ENCODE results near the gene NEK6. TPM values are rescaled to one million over a fixed set of nuclear protein-coding genes. Genes with fewer than 3 reads are reported as not detected.
A peak's percentile ranks its signal among the peaks of the same experiment; 100 is the strongest.

The NEK6 gene
- total and polyA plus RNA-seq, 10 donors: 11.2 to 71.3 (median 41.1) TPM

DNA sequence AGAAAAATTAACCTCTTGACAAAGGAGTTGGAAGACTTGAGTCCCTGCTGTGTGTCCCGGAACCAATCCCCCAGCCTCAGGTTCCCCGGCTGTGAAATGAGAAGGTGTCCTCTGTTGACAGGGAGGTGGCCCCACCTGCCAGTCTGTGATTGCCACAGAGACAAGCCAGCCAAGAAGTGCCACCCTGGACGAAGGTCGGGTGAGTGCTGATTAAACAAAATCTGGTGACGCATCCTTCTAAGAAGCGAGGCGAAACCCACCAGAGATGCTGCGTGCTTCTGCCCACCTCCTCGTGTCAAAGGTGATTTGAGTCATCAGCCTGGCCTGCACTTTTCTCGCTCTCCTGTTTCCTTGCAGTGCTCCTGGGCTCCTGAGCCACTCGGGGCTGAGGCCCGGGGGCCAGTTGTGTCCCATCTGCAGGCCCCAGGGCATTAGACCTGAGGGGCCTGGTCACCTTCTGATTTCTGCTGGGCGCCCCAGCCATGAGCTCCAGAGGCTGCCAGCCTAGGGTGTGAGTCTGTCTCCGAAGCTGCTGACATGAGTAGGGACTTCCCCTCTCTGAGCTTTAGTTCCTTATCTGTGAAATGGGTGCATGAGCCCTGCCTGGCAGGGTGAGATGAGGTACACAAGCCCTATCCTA lies 28.7 kb downstream of the NEK6 start:
- no peak for TF ChIP-seq POLR2A (IDR thresholded peaks at IDR 0.05)
- peak in 2 of 3 donors; percentile 17 to 33 for TF ChIP-seq POLR2AphosphoS5 (IDR thresholded peaks at IDR 0.05)
- H3K4me3 ChIP-seq: peak overlapping the region in 2 of 8 donors; percentile 13 to 32

DNA sequence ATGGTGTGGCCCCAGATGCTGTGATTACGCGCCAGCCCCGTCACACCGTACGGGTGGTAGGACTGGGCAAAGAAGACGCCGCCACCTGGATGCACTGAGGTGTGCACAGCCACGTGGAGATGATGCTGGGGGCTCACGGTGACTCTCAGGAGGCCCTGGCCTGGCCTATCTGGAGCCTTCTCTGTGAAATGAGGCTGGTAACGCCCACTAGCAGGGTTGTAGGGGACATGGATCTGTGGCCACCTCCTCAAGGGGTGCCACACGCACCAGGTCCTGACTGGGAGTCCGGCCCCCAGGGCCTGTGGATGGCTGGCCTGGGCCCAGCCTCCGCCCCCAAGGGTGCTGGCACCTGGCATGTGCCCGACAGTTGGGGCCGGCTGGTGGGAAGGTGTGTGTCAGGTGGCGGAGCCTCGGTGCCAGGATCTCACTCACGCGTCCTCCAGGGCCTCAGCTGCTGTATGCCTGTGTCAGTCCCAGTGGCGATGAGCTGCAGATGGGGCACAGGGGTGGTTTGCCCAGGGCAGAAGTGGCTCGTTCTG lies 32.4 kb downstream of the NEK6 start:
- Histone ChIP-seq H3K36me3 (peaks cover 0 to 8% (median 0%) of the 10 kb centered on the region in 6 donors), H3K4me3 (peak overlapping the region in 1 of 8 donors; percentile 26), H3K27me3 (replicated peaks in 1 of 7) (no peaks in the 10 kb centered on the region), H3K4me1 (peaks cover 55 to 98% (median 87%) of the 10 kb centered on the region in 6 donors), H3K27ac (peak overlapping the region in 5 of 8 donors; percentile 20 to 77 (median 36)), H3K9me3 (no peaks in the 10 kb centered on the region)
- 55 to 76% (median 58%) methylated on average over 19 to 21 of the region's 21 CpGs; no CpG with 5 or more reads in 1 of the 5 donors for WGBS, 5 donors
- peak; percentile 84 for DNase-seq
- peak in 2 of 3 donors; percentile 48 to 54 for TF ChIP-seq POLR2AphosphoS5 (IDR thresholded peaks at IDR 0.05)
- TF ChIP-seq, protein P1, sequence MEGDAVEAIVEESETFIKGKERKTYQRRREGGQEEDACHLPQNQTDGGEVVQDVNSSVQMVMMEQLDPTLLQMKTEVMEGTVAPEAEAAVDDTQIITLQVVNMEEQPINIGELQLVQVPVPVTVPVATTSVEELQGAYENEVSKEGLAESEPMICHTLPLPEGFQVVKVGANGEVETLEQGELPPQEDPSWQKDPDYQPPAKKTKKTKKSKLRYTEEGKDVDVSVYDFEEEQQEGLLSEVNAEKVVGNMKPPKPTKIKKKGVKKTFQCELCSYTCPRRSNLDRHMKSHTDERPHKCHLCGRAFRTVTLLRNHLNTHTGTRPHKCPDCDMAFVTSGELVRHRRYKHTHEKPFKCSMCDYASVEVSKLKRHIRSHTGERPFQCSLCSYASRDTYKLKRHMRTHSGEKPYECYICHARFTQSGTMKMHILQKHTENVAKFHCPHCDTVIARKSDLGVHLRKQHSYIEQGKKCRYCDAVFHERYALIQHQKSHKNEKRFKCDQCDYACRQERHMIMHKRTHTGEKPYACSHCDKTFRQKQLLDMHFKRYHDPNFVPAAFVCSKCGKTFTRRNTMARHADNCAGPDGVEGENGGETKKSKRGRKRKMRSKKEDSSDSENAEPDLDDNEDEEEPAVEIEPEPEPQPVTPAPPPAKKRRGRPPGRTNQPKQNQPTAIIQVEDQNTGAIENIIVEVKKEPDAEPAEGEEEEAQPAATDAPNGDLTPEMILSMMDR (IDR thresholded peaks at IDR 0.05 in 8 of 11, conservative IDR thresholded peaks at IDR 0.05 in 3 of 11): no peak
- no peak for TF ChIP-seq POLR2A (IDR thresholded peaks at IDR 0.05)
- intact Hi-C loops (cut with DNase I; ENCODE audit: low total_unique reads): no loop called here

More for the DNA sequence above, 28.7 kb downstream of the NEK6 start:
- WGBS, 5 donors: 21 to 39% (median 29%) methylated on average over 6 to 14 of the region's 14 CpGs
- H3K27me3 ChIP-seq (replicated peaks in 1 of 7): no peaks in the 10 kb centered on the region
- peaks cover 0 to 13% (median 0%) of the 10 kb centered on the region in 6 donors for H3K36me3 ChIP-seq
- no peak for DNase-seq
- H3K4me1 ChIP-seq: peaks cover 59 to 98% (median 83%) of the 10 kb centered on the region in 6 donors
- H3K27ac ChIP-seq: peak overlapping the region; percentile 63 to 85 (median 80)
- intact Hi-C loops (cut with DNase I; ENCODE audit: low total_unique reads): no loop called here
- H3K9me3 ChIP-seq: no peaks in the 10 kb centered on the region

DNA sequence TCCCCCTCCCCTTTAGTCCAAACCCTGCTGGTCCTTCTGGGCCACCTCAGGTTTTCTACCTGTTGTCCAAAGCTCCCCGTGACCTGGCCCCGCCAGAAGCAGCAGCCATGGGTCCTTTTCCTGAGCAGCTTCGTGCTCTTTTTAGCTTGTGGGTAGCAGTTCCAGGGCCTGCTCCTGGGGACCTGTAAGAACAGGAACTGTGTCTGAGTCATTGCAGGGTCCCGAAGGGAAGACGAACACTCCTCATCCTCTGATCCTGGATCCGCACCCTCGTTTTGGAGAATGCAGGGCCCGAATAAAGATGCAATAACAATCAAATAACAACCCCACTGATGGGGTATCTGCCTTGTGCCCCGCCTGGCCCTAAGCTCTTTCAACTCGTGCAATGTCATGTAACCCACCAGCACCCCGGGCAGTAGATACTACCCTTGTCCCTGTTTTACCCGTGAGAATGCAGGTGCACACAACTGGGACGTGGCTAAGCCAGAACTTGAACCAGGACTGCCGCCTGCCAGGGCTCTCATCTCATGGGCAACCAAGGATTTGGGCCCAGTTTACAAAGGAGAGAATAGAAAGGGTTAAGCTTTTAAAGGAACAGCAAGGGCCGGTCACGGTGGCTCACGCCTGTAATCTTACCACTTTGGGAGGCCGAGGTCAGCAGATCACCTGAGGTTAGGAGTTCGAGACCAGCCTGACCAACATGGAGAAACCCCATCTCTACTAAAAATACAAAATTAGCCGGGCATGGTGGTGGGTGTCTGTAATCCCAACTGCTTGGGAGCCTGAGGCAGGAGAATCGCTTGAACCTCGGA lies 33.2 kb downstream of the NEK6 start:
- H3K4me3 ChIP-seq: peak overlapping the region in 1 of 8 donors; percentile 26
- H3K9me3 ChIP-seq: no peaks in the 10 kb centered on the region
- intact Hi-C loops (cut with DNase I; ENCODE audit: low total_unique reads): no loop called here
- DNase-seq: no peak
- TF ChIP-seq POLR2AphosphoS5 (IDR thresholded peaks at IDR 0.05) (no peak), POLR2A (IDR thresholded peaks at IDR 0.05) (no peak)
- TF ChIP-seq, protein P1 (IDR thresholded peaks at IDR 0.05 in 8 of 11, conservative IDR thresholded peaks at IDR 0.05 in 3 of 11): no peak
- peaks cover 0 to 10% (median 0%) of the 10 kb centered on the region in 6 donors for H3K36me3 ChIP-seq
- no peaks in the 10 kb centered on the region for H3K27me3 ChIP-seq (replicated peaks in 1 of 7)
- WGBS, 5 donors: 50 to 60% (median 55%) methylated on average over 20 to 22 of the region's 22 CpGs
- H3K27ac ChIP-seq: peak overlapping the region in 5 of 8 donors; percentile 26 to 77 (median 36)
- H3K4me1 ChIP-seq: peaks cover 47 to 98% (median 85%) of the 10 kb centered on the region in 6 donors

DNA sequence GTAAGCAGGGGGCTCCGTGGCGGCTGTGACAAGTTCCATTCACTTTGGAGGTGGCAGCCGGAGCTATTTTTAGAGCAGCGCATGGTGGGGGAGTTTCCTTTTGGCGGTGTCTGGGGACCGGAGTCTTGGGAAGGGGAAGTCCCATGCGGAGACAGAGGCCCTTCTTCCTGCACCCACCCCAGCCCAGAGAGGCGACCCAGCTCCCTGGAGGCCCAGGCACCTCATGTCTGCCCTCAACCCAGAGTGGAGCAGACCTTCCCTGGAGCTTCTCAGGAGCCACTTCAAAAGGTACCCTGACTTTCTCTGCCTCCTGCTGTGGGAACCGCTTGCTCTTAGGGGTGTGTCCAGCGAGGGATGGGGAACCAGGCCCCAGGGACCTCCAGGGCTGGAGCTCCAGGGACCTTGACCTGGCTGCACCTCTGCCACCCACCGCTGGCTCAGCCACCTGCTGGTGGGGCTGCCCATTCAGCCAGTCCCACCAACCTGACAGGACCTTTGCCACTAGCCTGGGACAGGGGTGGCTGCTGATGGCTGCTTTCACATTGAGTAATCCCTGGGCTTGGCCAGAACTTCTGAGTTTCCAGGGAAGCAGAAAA lies 34.1 kb downstream of the NEK6 start:
- 16 to 18% (median 16%) methylated on average over 9 to 11 of the region's 11 CpGs for WGBS, 5 donors
- peak overlapping the region in 5 of 8 donors; percentile 18 to 77 (median 36) for H3K27ac ChIP-seq
- TF ChIP-seq POLR2AphosphoS5 (IDR thresholded peaks at IDR 0.05): peak in 2 of 3 donors; percentile 4 to 36
- no peak for TF ChIP-seq POLR2A (IDR thresholded peaks at IDR 0.05)
- TF ChIP-seq, protein P1 (IDR thresholded peaks at IDR 0.05 in 8 of 11, conservative IDR thresholded peaks at IDR 0.05 in 3 of 11): peak in 1 of 11 experiments; percentile 14
- peak overlapping the region in 1 of 8 donors; percentile 26 for H3K4me3 ChIP-seq
- intact Hi-C loops (cut with DNase I; ENCODE audit: low total_unique reads): no loop called here
- H3K36me3 ChIP-seq: peaks cover 0 to 15% (median 0%) of the 10 kb centered on the region in 6 donors
- H3K27me3 ChIP-seq (replicated peaks in 1 of 7): no peaks in the 10 kb centered on the region
- peaks cover 38 to 98% (median 83%) of the 10 kb centered on the region in 6 donors for H3K4me1 ChIP-seq
- no peaks in the 10 kb centered on the region for H3K9me3 ChIP-seq
- peak; percentile 80 for DNase-seq

Measured in spleen (tissue), 11 donors.